Measurements from ENCODE around the gene PROZ. TPM values are rescaled to one million over a fixed set of nuclear protein-coding genes. Genes with fewer than 3 reads are reported as not detected.

Gene PROZ
- total RNA-seq, 1 experiment from 2014 or later: not detected

DNA sequence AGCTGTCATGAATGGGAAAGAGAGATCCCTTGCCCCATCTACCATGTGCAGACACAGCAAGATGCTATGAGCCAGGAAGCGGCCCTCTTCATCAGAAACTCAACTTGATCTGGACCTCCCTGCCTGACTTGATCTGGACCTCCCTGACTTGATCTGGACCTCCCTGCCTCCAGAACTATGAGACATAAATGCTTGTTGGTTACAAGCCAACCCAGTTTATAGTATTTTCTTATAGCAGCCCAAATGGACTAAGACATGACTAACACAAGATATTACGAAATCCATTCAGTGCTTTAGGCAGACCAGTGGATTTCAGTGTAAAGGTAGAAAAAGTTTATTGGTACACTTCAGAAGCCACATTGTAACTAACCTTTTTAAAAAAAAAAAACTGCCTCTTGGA is 34.5 kb downstream of the PROZ start (continued):
- TF ChIP-seq, protein P1, sequence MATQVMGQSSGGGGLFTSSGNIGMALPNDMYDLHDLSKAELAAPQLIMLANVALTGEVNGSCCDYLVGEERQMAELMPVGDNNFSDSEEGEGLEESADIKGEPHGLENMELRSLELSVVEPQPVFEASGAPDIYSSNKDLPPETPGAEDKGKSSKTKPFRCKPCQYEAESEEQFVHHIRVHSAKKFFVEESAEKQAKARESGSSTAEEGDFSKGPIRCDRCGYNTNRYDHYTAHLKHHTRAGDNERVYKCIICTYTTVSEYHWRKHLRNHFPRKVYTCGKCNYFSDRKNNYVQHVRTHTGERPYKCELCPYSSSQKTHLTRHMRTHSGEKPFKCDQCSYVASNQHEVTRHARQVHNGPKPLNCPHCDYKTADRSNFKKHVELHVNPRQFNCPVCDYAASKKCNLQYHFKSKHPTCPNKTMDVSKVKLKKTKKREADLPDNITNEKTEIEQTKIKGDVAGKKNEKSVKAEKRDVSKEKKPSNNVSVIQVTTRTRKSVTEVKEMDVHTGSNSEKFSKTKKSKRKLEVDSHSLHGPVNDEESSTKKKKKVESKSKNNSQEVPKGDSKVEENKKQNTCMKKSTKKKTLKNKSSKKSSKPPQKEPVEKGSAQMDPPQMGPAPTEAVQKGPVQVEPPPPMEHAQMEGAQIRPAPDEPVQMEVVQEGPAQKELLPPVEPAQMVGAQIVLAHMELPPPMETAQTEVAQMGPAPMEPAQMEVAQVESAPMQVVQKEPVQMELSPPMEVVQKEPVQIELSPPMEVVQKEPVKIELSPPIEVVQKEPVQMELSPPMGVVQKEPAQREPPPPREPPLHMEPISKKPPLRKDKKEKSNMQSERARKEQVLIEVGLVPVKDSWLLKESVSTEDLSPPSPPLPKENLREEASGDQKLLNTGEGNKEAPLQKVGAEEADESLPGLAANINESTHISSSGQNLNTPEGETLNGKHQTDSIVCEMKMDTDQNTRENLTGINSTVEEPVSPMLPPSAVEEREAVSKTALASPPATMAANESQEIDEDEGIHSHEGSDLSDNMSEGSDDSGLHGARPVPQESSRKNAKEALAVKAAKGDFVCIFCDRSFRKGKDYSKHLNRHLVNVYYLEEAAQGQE (IDR thresholded peaks at IDR 0.05; ENCODE audit: low read depth): no peak
- TF ChIP-seq MAX (IDR thresholded peaks at IDR 0.05): no peak
- no peak for TF ChIP-seq ELF1 (IDR thresholded peaks at IDR 0.05; ENCODE audit: borderline replicate concordance, low read depth)
- no peak for TF ChIP-seq EZH2 (IDR thresholded peaks at IDR 0.05)
- no peak for TF ChIP-seq RAD21 (IDR thresholded peaks at IDR 0.05; ENCODE audit: low read depth)
- TF ChIP-seq POLR2AphosphoS5 (IDR thresholded peaks at IDR 0.05; ENCODE audit: low read depth, low read length): no peak
- TF ChIP-seq CTCF (IDR thresholded peaks at IDR 0.05 in 2 of 3, conservative IDR thresholded peaks at IDR 0.05 in 1 of 3; ENCODE audit: borderline replicate concordance in 1 of 3, insufficient read depth in 1 of 3, low read depth in 2 of 3, low read length in 2 of 3): no peak
- TF ChIP-seq EZH2phosphoT487 (IDR thresholded peaks at IDR 0.05; ENCODE audit: borderline replicate concordance): no peak
- TF ChIP-seq CBX3 (IDR thresholded peaks at IDR 0.05; ENCODE audit: low read depth): no peak
- no peak for TF ChIP-seq SP1 (IDR thresholded peaks at IDR 0.05; ENCODE audit: low read depth)

All from HCT116 (cell line).